ENCODE results near the gene FSTL4.
A peak's percentile ranks its signal among the peaks of the same experiment; 100 is the strongest.

The FSTL4 gene

GRCh38 chr5:133382661-133383579, 229.4 kb downstream of the FSTL4 start:
- no peak for DNase-seq

DNA sequence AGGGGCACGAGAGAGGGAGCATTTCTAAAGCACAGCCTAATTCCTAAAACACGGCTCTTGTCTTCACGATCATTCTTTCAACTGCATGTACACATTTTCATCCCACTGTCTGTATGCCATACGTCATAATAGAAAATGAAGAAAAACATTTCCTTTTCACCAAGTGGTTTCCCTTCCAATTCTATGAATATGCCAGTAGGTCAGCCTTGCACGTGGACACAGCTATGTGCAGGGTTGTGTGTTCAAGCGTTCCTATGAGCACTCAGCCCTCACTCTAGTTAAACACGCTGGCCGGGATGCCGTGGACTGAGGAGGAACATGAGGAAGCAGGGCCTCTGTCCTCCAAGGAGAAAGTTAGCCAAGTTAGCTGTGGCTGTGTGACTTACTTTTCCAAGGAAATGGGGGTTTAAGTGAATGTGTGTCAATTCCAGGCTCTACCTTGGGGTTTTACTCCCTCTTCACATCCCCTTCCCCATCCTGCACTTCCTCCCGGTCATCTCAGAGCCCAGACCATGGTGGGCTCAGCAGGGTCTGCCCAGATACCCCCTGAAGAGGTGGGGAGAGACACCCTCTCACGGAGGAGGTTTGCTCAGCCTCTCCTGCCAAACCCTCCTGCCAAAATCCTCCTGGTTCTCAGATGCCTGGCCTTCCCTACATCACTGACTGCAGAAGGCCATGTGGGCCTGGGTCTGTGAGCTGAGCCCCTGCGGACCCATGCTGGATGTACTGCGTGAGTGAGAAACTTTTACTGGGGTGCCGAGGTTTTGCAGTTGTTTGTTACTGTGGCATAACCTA, 230.6 kb downstream of the FSTL4 start:
- DNase-seq, result no peak

- DNase-seq, result no peak
Observed at GRCh38 chr5:133381041-133381440, 231.3 kb downstream of the FSTL4 start.

GRCh38 chr5:133377736-133378135, 234.6 kb downstream of the FSTL4 start:
- no peak for DNase-seq

- DNase-seq, result no peak
Observed at GRCh38 chr5:133376986-133377385, 235.4 kb downstream of the FSTL4 start.

DNA sequence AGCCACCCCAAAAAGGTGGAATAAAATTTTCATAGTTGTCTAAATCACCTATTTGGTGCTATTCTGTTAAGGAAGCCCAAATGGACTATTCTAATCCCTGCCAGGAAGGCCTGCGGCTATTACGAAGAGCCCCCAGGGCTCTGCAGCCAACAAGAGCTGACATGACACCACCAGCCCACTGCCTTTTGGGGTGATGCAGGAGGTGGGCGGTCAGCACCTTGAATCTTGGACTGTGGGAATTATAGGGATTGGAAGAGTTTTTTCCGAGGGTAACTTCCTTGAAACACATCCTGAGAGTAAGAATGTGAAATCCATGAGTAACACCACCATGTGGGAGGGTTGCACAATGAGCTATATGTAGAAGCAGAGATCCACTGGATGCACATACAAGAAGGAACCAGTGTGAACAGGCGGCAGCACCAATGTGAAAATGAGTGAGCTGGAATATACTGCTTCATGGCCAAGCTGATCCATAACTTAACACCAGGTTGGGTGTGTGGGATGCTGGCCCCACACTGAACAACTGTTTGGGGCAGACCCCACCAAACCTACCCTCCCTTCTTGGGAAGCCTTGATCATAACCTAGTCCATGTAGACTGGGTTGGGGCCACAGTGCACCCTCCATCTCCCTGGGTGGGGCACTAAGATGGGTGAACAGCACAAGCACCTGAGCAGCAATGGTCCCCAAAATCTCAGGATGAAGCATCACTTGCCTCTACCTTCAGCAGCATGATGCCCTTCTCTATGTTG, 239.0 kb downstream of the FSTL4 start:
- DNase-seq, result peak; percentile 27 to 61

GRCh38 chr5:133372293-133372937, 239.9 kb downstream of the FSTL4 start:
- DNase-seq, result no peak

DNA sequence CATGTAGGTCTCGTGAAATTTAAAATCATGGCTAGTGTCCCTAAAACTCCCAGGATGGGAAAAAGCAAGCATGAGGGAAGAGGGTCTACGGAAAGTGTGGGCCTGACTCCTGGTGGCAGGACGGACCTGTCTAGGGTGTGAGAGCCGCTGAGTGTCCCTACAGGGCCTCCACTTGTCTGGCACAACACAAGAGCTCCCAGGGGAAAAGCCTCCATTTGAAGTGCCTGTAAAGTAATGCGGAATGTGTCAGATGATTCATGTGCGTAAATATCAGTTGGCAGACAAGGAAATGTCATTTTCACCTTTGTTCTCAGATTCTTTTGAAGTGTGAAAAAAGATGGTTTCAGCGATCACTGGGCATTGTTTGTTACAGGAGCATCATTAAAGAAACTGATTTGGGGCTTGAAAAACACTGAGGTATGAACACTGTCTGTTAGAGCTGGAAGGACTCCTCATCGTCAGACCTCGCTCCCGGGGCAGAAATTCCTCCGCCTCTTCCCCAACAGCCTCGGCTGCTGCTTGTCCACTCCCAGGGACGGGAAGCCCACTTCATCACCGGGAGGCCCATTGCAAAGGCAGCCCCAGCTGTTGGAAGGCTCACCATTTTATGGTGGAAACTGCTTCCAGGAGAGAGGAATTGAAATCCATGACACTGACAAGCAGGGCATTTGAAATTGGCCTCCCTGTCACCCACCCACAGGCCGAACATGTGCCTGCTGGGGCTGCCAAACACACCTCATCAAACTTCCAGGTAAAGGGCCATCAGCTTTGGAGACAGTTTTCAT, 240.8 kb downstream of the FSTL4 start:
- no peak for DNase-seq

- no peak for DNase-seq
Observed at GRCh38 chr5:133370904-133371303, 241.4 kb downstream of the FSTL4 start.

GRCh38 chr5:133370036-133370831, 242.1 kb downstream of the FSTL4 start:
- DNase-seq, result no peak

- DNase-seq, result no peak
Observed at GRCh38 chr5:133368916-133369783, 243.2 kb downstream of the FSTL4 start.

DNA sequence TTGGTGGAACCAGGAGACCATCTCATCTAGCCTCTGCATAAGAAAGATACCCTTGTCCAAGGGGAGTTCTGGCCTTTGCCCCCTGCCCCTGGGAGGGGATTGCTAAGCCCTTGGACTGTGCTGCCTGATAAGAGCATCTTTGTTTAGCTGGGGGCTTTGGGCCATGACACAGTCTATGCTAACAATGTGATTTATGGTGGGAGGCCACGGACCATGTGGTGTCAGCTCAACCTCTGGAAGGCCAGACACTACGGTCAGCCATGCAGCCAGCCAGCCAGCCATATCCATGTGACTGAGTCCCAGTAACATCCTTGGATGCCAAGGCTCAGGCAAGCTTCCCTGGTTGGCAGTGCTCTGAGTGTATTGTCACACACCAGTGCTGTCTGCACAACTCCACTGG, 244.4 kb downstream of the FSTL4 start:
- no peak for DNase-seq

GRCh38 chr5:133367071-133367786, 245.1 kb downstream of the FSTL4 start:
- no peak for DNase-seq

- no peak for DNase-seq
Observed at GRCh38 chr5:133366438-133366837, 245.9 kb downstream of the FSTL4 start.

GRCh38 chr5:133365738-133366137, 246.6 kb downstream of the FSTL4 start:
- no peak for DNase-seq

GRCh38 chr5:133364936-133365707, 247.2 kb downstream of the FSTL4 start:
- DNase-seq, result no peak

DNA sequence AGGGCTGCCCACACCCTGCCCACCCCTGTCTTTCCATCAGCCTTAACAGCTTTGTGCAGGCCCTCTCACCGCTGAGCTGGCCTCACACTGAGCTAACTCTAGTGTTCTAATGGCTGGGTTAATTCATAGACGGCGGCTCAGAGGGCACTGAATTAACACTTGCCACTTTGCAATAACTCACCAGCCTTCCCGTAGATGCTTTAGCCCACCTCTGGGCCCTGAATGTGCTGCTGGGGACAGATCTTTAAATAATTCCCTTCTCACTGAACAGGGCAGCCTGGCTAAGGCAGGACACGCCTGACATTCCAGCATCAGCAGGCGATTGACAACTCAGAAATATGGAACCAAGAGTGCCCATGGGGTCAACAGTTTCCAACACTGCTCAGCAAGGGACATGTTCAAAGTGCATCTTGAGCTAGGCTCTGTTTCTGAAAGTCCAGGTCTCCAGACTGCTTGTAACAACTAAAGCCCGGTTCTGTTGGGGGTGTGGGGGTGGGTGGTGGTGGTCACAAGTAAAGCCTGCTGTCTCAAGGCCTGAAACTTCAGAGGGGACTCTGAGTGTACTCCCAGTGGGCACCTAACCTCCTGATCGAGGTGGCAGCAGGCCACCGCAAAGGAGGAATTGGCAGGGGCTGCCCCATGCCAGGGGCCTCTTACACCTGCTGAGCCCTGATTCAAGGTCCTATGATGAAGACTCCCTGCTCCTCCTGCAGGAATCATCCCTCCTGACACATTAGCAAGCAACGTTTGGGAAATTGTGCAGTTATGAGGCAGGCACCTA, 248.3 kb downstream of the FSTL4 start:
- no peak for DNase-seq

GRCh38 chr5:133362438-133362837, 249.9 kb downstream of the FSTL4 start:
- no peak for DNase-seq
